WI38 (cell line): ENCODE data around the gene RHEBL1.

Experiments used
- H3K4me3 ChIP-seq: 2 replicates; pipeline ENCODE4 v1.5.1; 2011; ENCODE audit warnings: low read depth, mild to moderate bottlenecking, control low read depth, low read length
- TF ChIP-seq, protein P1 (sequence below): IDR thresholded peaks from 2 replicates; pipeline ENCODE4 v1.5.1; 2012; ENCODE audit warnings: low read depth, mild to moderate bottlenecking, control low read depth, low read length

The RHEBL1 gene

DNA sequence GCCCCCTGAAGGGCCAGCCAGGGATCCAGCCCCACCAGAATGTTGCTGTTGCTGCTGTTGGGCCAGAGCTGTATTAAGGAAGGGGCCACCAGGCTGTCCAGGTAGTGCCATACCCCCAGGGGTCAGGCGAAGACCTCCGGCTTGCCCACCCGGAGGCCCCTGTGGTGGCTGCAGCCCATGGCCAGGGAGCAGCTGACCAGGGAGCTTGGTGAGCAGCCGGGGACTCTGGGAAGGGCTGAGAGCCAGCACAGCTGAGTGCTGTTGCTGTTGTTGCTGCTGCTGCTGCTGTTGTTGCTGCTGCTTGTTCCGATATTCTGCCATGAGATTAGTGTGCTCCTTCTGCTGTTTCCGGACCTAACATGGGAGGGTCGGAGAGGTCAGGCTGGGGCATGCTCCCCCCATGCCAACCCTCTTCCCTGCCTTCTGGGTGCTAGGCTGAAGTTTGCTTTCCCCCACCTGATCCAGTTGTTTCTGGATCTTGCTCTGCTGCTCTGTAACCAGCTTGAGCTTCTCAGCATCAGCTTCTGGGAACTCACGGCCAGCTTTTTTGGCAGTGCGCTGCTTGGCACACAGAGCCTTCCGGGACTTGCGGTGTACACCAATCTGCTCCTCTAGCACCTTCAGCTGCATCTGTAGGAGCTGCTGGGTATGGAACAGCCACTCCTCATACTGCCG lies 36.0 kb downstream of the RHEBL1 start:
- TF ChIP-seq, protein P1, sequence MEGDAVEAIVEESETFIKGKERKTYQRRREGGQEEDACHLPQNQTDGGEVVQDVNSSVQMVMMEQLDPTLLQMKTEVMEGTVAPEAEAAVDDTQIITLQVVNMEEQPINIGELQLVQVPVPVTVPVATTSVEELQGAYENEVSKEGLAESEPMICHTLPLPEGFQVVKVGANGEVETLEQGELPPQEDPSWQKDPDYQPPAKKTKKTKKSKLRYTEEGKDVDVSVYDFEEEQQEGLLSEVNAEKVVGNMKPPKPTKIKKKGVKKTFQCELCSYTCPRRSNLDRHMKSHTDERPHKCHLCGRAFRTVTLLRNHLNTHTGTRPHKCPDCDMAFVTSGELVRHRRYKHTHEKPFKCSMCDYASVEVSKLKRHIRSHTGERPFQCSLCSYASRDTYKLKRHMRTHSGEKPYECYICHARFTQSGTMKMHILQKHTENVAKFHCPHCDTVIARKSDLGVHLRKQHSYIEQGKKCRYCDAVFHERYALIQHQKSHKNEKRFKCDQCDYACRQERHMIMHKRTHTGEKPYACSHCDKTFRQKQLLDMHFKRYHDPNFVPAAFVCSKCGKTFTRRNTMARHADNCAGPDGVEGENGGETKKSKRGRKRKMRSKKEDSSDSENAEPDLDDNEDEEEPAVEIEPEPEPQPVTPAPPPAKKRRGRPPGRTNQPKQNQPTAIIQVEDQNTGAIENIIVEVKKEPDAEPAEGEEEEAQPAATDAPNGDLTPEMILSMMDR: no peak
- no peak overlapping the region for H3K4me3 ChIP-seq

DNA sequence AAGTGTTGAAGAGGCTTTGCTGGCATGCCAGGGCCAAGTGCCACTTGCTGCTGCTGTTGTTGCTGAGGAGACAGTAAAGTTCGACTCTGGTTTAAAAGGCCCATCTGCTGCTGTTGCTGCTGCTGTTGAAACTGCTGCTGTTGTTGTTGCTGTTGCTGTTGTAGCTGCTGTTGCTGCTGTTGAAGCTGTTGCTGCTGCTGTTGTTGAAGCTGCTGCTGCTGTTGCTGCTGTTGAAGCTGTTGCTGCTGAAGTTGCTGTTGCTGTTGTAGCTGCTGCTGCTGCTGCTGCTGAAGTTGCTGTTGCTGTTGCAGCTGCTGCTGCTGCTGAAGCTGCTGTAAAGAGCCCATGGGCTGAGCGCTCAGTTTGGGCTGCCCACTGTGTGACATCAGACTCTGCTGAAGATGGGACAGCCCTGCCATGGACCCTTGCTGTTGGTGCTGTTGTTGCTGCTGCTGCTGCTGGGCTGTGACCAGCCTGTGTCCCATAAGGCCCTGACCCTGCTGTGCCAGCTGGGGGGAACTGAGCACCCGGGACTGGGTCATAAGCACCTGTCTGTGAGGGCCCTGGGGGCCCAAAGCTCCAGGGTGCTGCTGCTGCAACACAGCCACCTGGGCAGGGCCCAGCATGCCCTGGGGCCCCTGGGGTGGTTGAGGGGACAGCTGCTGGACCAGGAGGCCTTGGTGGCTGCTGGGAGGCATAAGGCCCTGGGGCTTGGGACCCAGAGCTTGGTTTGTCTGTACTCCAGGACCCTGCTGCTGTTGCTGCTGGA lies 36.9 kb downstream of the RHEBL1 start:
- no peak overlapping the region for H3K4me3 ChIP-seq
- TF ChIP-seq, protein P1: no peak

DNA sequence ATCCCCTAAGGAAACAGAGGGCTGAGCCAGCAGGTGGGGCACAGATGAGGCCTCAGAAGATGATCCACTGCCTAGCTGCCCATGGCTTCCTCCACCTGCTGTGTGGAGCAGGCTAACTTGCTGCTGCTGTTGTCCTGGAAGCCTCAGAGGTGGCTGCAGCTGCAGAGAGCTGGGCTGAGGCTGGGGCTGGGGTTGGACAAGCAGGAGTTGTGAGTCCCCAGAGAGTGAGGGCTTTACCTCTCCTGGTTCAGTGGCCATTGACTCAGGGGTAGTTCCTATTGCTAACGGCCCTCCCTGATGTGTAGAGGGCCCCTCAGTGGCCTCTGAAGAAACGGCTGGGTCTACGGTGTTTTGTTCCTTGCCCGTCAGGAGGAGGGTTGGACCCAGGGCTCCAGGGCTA lies 37.5 kb downstream of the RHEBL1 start:
- TF ChIP-seq, protein P1: no peak
- no peak overlapping the region for H3K4me3 ChIP-seq

DNA sequence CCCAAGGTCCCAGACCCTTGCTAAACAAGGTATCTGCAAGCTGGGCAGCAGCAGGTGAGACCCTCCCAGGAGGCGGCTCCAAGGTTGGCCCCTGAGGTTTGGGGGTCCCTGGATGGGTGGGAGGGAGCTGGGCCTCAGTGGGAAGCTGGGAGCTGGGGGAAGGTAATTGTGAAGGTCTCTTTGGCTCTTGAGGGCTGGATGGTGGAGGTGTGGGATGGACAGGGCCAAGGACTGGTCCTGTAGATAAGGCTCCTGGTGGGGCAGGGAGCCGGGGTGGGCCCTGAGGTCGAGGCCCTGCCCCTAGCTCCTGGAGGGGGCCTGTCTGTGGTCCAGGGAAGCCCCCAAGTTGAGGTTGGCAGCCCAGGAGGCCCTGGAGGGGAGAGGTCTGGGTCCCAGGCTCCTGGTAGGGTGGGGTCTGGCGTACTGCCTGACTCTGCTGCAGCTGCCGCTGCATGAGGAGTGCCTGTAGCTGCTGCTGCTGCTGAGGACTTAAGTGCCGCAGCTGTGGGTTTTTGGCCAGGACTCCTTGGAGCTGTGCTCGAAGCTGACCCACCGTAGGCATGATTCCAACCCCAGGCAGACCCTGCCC lies 38.1 kb downstream of the RHEBL1 start:
- TF ChIP-seq, protein P1: no peak
- no peak overlapping the region for H3K4me3 ChIP-seq

DNA sequence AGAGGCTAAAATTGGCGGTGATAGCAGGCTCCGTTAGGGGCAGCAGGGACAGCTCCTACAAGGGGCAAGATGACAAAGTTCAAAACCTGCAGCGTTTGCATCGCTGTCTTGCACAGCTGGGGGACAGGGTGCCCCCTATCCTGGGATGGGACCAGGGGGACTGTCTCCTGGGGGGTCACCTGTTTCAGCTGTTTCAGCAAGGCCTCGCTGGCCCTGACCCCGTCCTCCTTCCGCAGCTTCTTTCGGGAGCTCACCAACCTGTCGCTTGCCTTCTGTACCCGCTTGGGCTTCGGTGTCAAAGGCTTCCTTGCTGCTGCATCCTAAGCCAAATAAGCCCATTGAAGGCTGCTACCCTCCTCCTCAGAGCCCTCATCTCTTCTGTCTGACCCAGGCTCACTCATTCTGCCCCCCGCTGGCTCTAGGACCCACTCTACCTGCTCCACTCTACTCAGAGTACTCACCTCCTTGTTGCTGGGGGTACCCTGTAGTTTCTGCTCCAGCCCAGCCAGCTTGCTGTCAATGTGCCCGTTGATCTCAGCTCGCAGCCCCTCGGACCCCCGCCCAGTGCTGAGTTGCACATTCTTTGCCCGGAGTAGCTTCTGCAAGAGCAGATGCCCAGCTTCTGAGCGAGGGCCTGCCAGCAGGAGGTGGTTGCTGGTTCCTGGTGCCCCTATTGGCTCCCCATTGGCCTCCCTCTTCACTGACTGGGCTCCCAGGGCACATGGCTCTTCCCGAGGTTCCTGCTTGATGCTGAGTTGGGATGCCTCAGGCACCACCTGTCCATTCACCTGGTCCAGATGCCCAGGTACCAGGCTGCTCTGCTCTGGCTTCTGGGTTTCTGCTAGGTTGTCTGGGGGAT lies 38.8 kb downstream of the RHEBL1 start:
- TF ChIP-seq, protein P1: no peak
- no peak overlapping the region for H3K4me3 ChIP-seq

DNA sequence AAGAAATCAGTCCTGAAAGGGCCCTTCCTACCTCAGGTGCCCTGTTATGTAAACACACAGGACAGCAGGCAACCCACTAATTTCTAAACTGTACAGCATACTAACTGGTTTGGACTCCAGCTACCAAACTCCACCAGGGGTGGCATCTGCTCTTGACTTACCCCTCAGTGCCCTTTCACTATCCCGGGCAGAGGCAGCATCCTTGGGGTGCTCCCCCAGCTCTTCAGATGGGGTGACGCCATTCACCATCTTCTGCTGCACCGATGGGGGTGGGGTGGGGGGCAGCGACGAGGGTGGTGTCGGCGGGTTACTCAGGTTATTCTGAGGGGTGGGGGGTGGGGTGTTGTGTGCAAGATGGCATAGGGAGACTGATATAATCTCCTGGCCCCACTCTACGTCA lies 39.7 kb downstream of the RHEBL1 start:
- no peak overlapping the region for H3K4me3 ChIP-seq
- TF ChIP-seq, protein P1: no peak
